NCI-H748 (cell line): Measurements from ENCODE around the gene TACC2.

ENCODE experiments used
- DNase-seq: peaks from one replicate; lab custom pipeline; 2025; ENCODE audit not compliant: unreplicated experiment; lab: John Stamatoyannopoulos, UW

The TACC2 gene

DNA sequence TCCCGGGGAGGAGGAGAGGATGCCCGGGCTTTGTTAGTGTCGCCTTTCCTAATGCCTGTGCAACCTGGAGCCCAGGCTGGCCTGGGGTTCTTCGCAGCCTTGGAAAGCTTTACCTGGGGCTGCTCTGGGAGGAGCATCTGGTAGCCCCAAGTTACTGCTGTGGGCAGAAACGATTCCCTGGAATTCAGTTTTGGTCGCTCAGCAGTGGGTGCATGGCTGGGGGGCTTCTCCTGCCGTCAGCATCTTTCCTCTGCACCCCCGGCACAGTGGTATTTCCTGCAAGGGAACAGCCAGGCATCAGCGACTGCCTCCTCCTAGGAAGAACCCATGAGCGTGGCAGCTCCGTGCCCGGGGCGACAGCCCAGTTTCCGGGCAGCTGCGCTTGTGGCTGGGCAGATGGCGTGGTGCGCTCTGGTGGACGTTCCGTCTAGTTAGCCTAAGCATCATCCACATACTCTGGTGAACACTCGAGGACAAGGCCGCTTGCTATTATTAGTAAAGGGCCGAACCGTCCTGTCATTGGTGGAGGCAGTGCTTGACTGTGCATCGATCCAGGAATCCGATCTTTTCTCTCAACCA, 175.1 kb downstream of the TACC2 start:
- peak; percentile 87 for DNase-seq

DNA sequence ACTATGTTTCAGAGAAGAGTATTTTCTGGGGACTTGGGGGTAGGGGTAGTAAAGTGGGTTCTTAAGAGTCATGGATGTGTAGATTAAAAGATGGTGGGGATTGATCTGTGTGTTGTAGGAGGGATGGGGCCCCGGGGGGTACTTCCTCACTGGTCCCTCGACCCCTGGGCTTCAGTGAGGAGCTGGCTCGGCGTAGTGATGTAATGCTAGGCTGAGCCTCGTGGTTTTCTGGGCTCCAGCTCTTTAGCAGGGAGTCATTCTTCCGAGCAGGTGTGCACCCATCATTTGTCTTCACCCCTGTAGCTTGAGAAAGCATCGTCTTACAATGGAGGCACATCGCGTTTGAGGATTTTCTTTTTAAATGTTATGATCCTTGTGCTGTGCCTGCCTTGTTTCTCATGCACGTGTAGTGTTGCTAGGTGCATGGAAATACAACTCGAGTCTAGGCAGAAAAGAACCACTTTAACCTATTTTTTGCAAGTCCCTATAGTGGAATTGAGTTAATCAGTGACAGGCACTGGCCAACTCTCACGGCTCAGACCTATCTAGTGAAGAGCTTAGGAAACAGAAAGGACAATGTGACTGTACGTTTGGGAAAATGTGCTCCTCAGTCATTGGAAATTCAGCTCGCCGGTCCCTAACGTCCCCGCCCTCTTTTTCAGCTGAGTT, 176.0 kb downstream of the TACC2 start:
- DNase-seq: peak; percentile 55

DNA sequence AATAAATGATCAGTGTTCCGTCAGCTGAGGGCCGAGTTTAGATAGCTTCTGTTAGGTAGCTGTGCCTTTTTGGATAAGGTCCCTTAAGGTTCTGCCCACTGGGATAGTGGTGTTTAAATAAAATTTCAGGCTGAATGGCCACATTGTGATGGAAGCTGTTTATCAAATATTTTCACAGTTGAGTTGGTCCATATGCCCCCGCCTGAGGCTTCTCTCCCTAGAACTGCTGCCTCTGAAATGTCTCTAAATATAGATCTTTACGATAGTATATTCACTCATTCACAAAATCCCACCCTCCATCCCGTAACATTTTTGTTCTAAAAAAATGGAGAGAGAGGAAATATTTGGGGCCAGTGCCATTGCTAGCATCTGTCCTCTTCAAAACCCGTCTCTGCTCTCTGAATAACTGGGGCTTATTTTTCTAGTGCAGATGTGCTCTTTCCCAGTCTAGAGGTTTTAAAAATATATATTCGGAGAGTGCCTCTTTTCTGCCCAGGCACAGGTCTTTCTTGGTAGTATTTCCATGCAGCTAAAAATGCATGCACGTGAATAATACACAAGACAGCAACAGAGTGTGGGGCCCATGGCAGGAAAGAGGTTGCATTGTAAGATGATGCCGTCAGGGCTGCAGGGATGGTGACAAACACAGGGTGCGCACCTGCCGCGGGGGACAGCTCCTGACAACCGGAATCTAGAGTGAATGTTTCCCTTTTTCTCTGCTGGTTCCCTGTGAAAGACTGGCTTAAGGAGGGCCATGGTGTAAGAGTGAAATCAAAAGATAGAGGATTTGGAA, 176.7 kb downstream of the TACC2 start:
- DNase-seq: peak; percentile 46

DNA sequence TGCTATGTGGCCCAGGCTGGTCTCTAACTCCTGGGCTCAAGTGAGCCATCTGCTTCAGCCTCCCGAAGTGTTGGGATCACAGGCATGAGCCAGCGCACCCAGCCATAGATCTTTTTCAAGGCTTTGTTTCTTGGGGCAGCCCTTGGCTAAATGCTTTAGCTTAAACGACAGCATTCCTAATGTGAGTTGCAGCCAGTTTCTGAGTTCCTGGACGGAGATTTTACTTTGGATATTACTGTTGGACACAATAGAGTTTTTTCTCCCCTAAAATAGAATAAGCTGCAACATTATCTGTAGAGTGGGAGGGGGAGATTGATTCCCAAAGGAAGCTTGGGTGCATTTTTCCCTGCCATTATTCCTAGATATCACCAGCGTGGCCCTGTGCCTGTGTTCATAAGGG, 179.1 kb downstream of the TACC2 start:
- DNase-seq: no peak

GRCh38 chr10:122168598-122169394, 179.8 kb downstream of the TACC2 start:
- DNase-seq: peak; percentile 37

DNA sequence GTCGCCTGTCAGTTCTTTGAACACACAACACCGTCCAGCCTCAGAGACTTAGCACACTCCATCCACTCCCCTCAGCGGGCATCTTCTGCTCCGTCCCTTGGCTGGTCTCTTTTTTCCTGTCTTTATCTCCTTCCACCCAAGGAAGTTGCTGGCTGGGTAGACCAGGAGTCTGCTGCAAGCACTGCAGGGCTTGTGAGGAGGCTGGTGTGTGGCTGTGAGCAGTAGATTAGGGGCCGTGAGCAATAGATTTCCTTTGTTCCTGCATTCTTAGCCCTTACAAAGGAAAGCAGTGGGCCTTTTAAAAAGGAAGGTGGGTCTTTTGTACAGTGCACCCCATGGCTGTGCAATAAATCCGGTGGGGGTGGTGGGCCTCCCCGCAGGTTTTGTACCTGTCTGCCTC, 181.8 kb downstream of the TACC2 start:
- DNase-seq: no peak

- no peak for DNase-seq
These were observed 182.5 kb downstream of the TACC2 start for GRCh38 chr10:122171302-122172075.

DNA sequence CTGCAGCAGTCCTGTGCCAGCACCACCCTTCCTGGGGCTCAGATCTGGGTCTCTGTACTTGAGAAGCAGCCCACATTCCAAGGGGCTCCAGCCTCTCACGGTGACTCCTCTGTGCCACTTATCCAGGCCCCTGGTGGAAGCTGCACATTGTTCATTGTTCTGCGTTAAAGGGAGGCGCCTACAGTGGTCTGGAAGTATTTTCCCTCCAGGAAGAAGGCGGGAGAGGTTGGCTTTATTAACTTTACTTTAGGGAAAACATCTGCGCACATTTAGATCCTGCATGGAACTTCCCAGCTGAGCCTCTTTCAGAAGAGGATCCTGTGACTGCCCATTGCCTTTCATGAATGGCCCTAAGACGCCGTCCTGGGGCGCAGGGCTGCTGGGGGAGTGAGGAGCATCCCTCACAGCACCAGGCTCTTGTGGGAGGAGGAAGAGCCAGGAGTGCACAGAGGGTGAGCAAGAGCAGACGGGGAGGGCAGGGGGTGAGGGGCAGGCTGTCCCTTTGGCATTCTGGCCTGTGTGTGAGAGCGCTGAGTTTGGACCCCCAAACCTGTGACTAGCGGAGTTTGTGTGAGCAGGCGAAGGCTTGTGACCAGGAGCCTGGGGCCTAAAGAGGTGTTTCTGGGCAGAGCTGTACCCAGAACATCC, 183.5 kb downstream of the TACC2 start:
- DNase-seq: no peak

DNA sequence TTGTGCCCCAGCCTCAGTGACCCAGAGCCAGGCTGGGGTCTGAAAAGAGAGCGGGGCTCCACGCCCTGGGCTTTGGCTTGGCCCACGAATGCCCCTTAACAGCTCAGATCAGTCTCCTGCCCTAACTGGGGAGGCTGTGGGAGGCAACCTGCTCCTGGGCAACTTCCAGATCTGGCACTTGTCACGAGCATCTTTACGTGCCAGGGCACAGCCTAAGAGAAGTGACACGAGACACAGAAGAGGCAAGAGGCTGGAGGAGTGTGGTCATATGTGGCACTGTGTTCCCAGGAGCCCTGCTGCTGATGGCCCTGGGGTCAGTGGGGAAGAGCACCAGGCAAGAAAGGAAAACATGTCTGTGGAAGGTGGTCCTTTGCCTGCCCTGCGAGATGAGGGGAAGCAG, 184.4 kb downstream of the TACC2 start:
- DNase-seq: no peak

GRCh38 chr10:122173766-122174435, 184.9 kb downstream of the TACC2 start:
- no peak for DNase-seq

- DNase-seq: no peak
These were observed 187.6 kb downstream of the TACC2 start for GRCh38 chr10:122176232-122177213.

DNA sequence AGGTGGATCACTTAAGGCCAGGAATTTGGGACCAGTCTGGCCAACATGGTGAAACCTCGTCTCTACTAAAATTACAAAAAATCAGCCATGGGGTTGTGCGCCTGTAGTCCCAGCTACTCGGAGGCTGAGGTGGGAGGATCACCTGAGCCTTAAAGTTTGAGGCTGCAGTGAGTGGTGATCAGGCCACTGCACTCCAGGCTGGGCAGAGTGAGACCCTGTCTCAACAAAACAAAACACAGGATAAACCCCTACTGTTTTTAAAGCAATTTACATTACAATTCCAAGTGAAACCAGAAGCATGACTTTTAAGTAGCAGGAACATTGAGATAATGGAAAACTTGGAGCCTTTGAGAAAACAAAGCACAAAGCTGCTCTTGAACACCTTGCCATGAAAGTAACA, 189.7 kb downstream of the TACC2 start:
- no peak for DNase-seq

- DNase-seq: peak; percentile 63
These were observed 192.2 kb downstream of the TACC2 start for GRCh38 chr10:122181041-122181732.

DNA sequence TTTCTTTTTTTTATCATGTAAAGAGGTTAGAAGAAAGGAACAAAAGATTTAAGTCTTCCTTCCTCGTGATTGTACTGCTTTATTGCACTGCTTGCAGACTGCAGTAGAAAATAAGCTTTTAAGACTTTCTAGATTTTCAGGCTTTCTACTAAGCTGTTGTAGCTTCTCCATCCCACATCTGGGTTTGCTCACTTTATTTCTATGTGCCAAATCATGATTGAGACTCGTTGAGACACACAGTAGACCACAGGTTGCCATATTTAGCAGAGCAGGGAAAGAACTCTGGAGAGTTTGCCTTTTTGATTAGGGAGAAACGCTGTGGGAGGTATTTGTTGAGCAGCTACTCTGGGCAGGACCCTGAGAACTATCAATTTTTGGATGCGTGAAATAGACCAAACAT, 192.9 kb downstream of the TACC2 start:
- DNase-seq: no peak

- DNase-seq: peak; percentile 98
These were observed 193.3 kb downstream of the TACC2 start for GRCh38 chr10:122182308-122182707.

GRCh38 chr10:122184254-122184653, 195.3 kb downstream of the TACC2 start:
- DNase-seq: no peak

DNA sequence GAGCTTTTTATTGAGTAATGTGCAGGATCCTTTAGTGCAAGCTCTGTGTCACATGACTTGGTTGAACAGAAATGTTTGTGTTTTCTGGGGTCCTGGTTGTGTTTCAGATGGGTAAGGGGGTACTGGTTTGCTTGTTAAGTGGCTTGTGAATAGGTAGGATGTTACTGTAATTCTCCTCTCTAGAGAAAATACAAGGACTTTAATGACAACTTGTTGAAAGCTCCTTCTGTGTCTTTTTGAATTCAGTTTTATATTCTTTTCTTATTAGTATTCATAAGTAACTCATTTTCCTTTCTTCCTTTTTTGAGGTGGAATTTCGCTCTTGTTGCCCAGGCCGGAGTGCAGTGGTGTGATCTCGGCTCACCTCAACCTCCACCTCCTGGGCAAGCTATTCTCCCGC, 196.7 kb downstream of the TACC2 start:
- no peak for DNase-seq
